GM12878 (cell line): ENCODE data around the gene SDF4. TPM values are rescaled to one million over a fixed set of nuclear protein-coding genes. Genes with fewer than 3 reads are reported as not detected.

Source experiments
- ATAC-seq: fragments of 200-7000 bp; cut with Tn5 transposase; 3 replicates; pipeline ENCODE4 v1.9.1; 2020; ENCODE audit warnings: mild to moderate bottlenecking, moderate library complexity
- BruUV-seq: library from RNA; stranded (reverse); fragments of 400-500 nt; replicated peaks from 2 replicates; lab custom pipeline; 2021; lab: Mats Ljungman, UMichigan
- CTCF ChIA-PET: fragments of 300-600 bp; sonication (Branson Sonifier 250); formaldehyde crosslinking; extraction: SDS; loops from one replicate; lab custom pipeline; 2021; ENCODE audit warnings: inconsistent platforms; lab: Yijun Ruan, JAX
- POLR2A ChIA-PET: fragments of 350-600 bp; formaldehyde crosslinking; extraction: SDS; loops from one replicate; lab custom pipeline; 2021; ENCODE audit warnings: inconsistent platforms; lab: Charles Lee
- RAD21 ChIA-PET: fragments of 300-600 bp; sonication (Branson Sonifier 250); formaldehyde crosslinking; loops from one replicate; lab custom pipeline; 2023; ENCODE audit warnings: antibody characterized with exemption; ENCODE audit not compliant: unreplicated experiment; lab: Charles Lee
- SMC1A ChIA-PET: fragments of 300-600 bp; sonication (Branson Sonifier 250); formaldehyde crosslinking; loops from one replicate; lab custom pipeline; 2023; ENCODE audit not compliant: unreplicated experiment, uncharacterized antibody; lab: Charles Lee
- DNase-seq: peaks from one replicate; pipeline ENCODE4 v3.0.0-alpha.2; 2011; ENCODE audit warnings: low read depth, low spot score
- FAIRE-seq: peaks from 3 replicates; lab custom pipeline; 2011; peaks lifted over from hg19 to GRCh38; lab: Jason Lieb, UNC
- H2AFZ ChIP-seq: 2 replicates; pipeline ENCODE4 v1.6.0; 2011; ENCODE audit warnings: low read depth, low read length, control low read depth; ENCODE audit not compliant: control insufficient read depth
- H3K27ac ChIP-seq: 2 replicates; pipeline ENCODE4 v1.5.1; 2011; ENCODE audit warnings: control low read depth; ENCODE audit not compliant: control insufficient read depth, insufficient read depth
- H3K27me3 ChIP-seq, 2 experiments: replicated peaks in 1 of 2; 2 replicates each; pipeline versions ENCODE4 v1.6.0 to v1.6.1; 2011; ENCODE audit warnings: low read length in 1 of 2; ENCODE audit not compliant: control insufficient read depth in 2 of 2, insufficient read depth in 2 of 2
- H3K36me3 ChIP-seq, 2 experiments: 2 replicates each; pipeline ENCODE4 v1.5.1; 2011; ENCODE audit warnings: low read length in 1 of 2; ENCODE audit not compliant: control insufficient read depth in 2 of 2, insufficient read depth in 2 of 2
- H3K4me1 ChIP-seq: 2 replicates; pipeline ENCODE4 v1.6.1; 2011; ENCODE audit warnings: mild to moderate bottlenecking, low read length, moderate library complexity, mixed read lengths; ENCODE audit not compliant: control insufficient read depth, insufficient read depth
- H3K4me2 ChIP-seq: 2 replicates; pipeline ENCODE4 v1.6.0; 2011; ENCODE audit warnings: control low read depth; ENCODE audit not compliant: control insufficient read depth, insufficient read depth
- H3K4me3 ChIP-seq: fragments of 200-600 bp; sonication (generic); 2 replicates; pipeline ENCODE4 v1.5.1; 2016
- H3K79me2 ChIP-seq: 2 replicates; pipeline ENCODE4 v1.6.0; 2011; ENCODE audit warnings: low read length; ENCODE audit not compliant: control insufficient read depth, insufficient read depth
- H3K9ac ChIP-seq: 2 replicates; pipeline ENCODE4 v1.8.0; 2011; ENCODE audit warnings: low read length, control low read depth, mixed read lengths; ENCODE audit not compliant: control insufficient read depth, insufficient read depth
- H3K9me3 ChIP-seq: replicated peaks from 3 replicates; pipeline ENCODE4 v1.5.1; 2011; ENCODE audit warnings: mild to moderate bottlenecking, low read length; ENCODE audit not compliant: control insufficient read depth, insufficient read depth
- H4K20me1 ChIP-seq: 2 replicates; pipeline ENCODE4 v1.6.0; 2011; ENCODE audit not compliant: control insufficient read depth, insufficient read depth
- CBX5 ChIP-seq: sonication (generic); IDR thresholded peaks from 2 replicates; pipeline ENCODE4 v1.6.1; 2016; ENCODE audit warnings: low read depth, moderate library complexity, mild to moderate bottlenecking, inconsistent platforms
- CHD4 ChIP-seq: fragments of 200-600 bp; sonication (generic); IDR thresholded peaks from 2 replicates; pipeline ENCODE4 v1.6.1; 2016; ENCODE audit warnings: mild to moderate bottlenecking
- E2F4 ChIP-seq: IDR thresholded peaks from 2 replicates; pipeline ENCODE4 v1.6.1; 2012; ENCODE audit warnings: low read depth, low read length, improper control_type of control experiment
- ETV6 ChIP-seq, 2 experiments: fragments of 450-650 bp in 1 of 2; IDR thresholded peaks in 1 of 2; conservative IDR thresholded peaks in 1 of 2; 2 replicates each; pipeline ENCODE4 v1.6.1; 2014; ENCODE audit warnings: antibody characterized with exemption in 1 of 2, borderline replicate concordance in 1 of 2, low read depth in 1 of 2, mild to moderate bottlenecking in 1 of 2, moderate library complexity in 1 of 2
- MXI1 ChIP-seq: fragments of 150-350 bp; IDR thresholded peaks from 2 replicates; pipeline ENCODE4 v1.6.1; 2011; ENCODE audit warnings: low read depth, mild to moderate bottlenecking, inconsistent platforms, low read length, improper control_type of control experiment
- RAD51 ChIP-seq: fragments of 450-650 bp; IDR thresholded peaks from 2 replicates; pipeline ENCODE4 v1.6.1; 2016; ENCODE audit warnings: moderate library complexity, mild to moderate bottlenecking, inconsistent platforms
- SMAD1 ChIP-seq: fragments of 450-650 bp; IDR thresholded peaks from 2 replicates; pipeline ENCODE4 v1.6.1; 2018; ENCODE audit warnings: mild to moderate bottlenecking, low read depth; ENCODE audit not compliant: partially characterized antibody
- SP1 ChIP-seq: IDR thresholded peaks from one replicate; pipeline ENCODE4 v1.6.1; 2011; ENCODE audit warnings: low read depth, low read length
- ZBTB4 ChIP-seq: fragments of 450-650 bp; formaldehyde crosslinking; IDR thresholded peaks from 2 replicates; pipeline ENCODE4 v1.4.0; 2022; ENCODE audit warnings: mild to moderate bottlenecking, moderate library complexity
- ZBTB40 ChIP-seq: fragments of 450-650 bp; IDR thresholded peaks from 2 replicates; pipeline ENCODE4 v1.6.1; 2016; ENCODE audit warnings: mild to moderate bottlenecking, moderate library complexity, borderline replicate concordance
- ZNF217 ChIP-seq: fragments of 450-650 bp; IDR thresholded peaks from 2 replicates; pipeline ENCODE4 v1.6.1; 2017; ENCODE audit warnings: antibody characterized with exemption, mild to moderate bottlenecking
- WGBS: methylation state at CpG from one replicate; pipeline ENCODE4 v1.1.6; 2016; ENCODE audit warnings: low lambda C conversion rate; ENCODE audit not compliant: insufficient replicate concordance, insufficient coverage; ENCODE audit errors: missing lambda C conversion rate; 5-methylcytosine and 5-hydroxymethylcytosine counted together
- in situ Hi-C: fragments of 300-500 bp; cut with MboI; formaldehyde crosslinking; loops from 9 replicates; pipeline ENCODE4 v1.14.3; 2018; ENCODE audit warnings: mixed read lengths
- intact Hi-C: fragments of 100-400 bp; cut with micrococcal nuclease; formaldehyde crosslinking; loops from one replicate; pipeline ENCODE4 v1.14.2; 2022; ENCODE audit not compliant: unreplicated experiment
- polyA plus RNA-seq, 11 experiments: library from polyadenylated mRNA; depleted of rRNA in 4 of 11; unstranded in 6 of 11; stranded (reverse) in 5 of 11; fragments of >200 nt; fragmentation: Nextera tagmentation in 4 of 11; fragmentation: Illumina TruSeq in 1 of 11; extraction: Ambion mirVana in 4 of 11; extraction: Trizol in 1 of 11; gene quantifications; 1 replicate in 1 of 11; 2 replicates in 10 of 11; pipeline versions ENCODE4 v1.2.1 to v1.2.3, GENCODE V29; 2011 to 2016; ENCODE audit warnings: inconsistent platforms in 2 of 11, missing spikeins in 2 of 11, low read depth in 1 of 11
- total RNA-seq, 4 experiments: library from RNA; depleted of rRNA in 3 of 4; stranded (reverse); fragments of >200 nt in 3 of 4; fragmentation: Illumina TruSeq in 1 of 4; extraction: Trizol in 1 of 4; gene quantifications; 2 replicates each; pipeline versions ENCODE4 v1.2.1 to v1.2.3, GENCODE V29; 2013 to 2021
- TF ChIP-seq, protein P1 (sequence below): fragments of 450-650 bp; IDR thresholded peaks from 2 replicates; pipeline ENCODE4 v1.6.1; 2014; ENCODE audit warnings: mild to moderate bottlenecking
- TF ChIP-seq, protein P2 (sequence below): fragments of 450-650 bp; IDR thresholded peaks from 2 replicates; pipeline ENCODE4 v1.6.1; 2017; ENCODE audit warnings: low read depth, mild to moderate bottlenecking, moderate library complexity

SDF4 gene
- total and polyA plus RNA-seq, 10 of the 15 experiments (the other 5 are each of a cell fraction or from before 2014, with no cell fraction given), result 0.44 to 97.2 (median 40.2) TPM

- RAD21 ChIA-PET, result interaction anchor here (0.7 kb wide), 2 partner anchors 162 to 241 kb away, joined by 4 read pairs; no protein-coding TSS in a partner anchor
- ATAC-seq (no peak), DNase-seq (no peak), FAIRE-seq (no peak)
- Histone ChIP-seq H3K4me2 (peak overlapping the region; percentile 100), H3K27me3 (no peaks in the 10 kb centered on the region), H3K36me3 (peaks cover 1 to 6% of the 10 kb centered on the region in 2 experiments; a peak in 2 of 4 replicates), H3K4me1 (peaks cover 18% of the 10 kb centered on the region), H3K27ac (peak overlapping the region; percentile 78), H2AFZ (no peak overlapping the region), H3K79me2 (peaks cover 44% of the 10 kb centered on the region), H3K4me3 (peak overlapping the region; percentile 78), H3K9me3 (no peaks in the 10 kb centered on the region), H4K20me1 (peaks cover 4% of the 10 kb centered on the region; the same call in 1 of the 2 replicates), H3K9ac (peak overlapping the region; percentile 92)
- WGBS, result under 1% methylated on average over 31 of the region's 31 CpGs
- SMC1A ChIA-PET, result no interaction called here
- CTCF ChIA-PET, result no interaction called here
- POLR2A ChIA-PET, result interaction anchor here (0.6 to 1.4 kb wide), 7 partner anchors 18 to 483 kb away, joined by 3 to 5 read pairs (median 4); partner anchors contain the start of gene ISG15
- in situ Hi-C loops (no loop called here), intact Hi-C loops (no loop called here)
- no TSS peak for BruUV-seq
- TF ChIP-seq ETV6 (conservative IDR thresholded peaks at IDR 0.05 in 1 of 2, IDR thresholded peaks at IDR 0.05 in 1 of 2; ENCODE audit: borderline replicate concordance in 1 of 2, low read depth in 1 of 2), result no peak
- TF ChIP-seq, protein P1, sequence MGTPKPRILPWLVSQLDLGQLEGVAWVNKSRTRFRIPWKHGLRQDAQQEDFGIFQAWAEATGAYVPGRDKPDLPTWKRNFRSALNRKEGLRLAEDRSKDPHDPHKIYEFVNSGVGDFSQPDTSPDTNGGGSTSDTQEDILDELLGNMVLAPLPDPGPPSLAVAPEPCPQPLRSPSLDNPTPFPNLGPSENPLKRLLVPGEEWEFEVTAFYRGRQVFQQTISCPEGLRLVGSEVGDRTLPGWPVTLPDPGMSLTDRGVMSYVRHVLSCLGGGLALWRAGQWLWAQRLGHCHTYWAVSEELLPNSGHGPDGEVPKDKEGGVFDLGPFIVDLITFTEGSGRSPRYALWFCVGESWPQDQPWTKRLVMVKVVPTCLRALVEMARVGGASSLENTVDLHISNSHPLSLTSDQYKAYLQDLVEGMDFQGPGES, result no peak
- TF ChIP-seq SMAD1, result no peak
- TF ChIP-seq ZBTB40, result no peak
- TF ChIP-seq CHD4, result no peak
- no peak for TF ChIP-seq E2F4
- no peak for TF ChIP-seq ZBTB4
- TF ChIP-seq MXI1, result no peak
- TF ChIP-seq SP1, result no peak
- TF ChIP-seq RAD51, result no peak
- no peak for TF ChIP-seq CBX5
- TF ChIP-seq ZNF217, result no peak
- TF ChIP-seq, protein P2, sequence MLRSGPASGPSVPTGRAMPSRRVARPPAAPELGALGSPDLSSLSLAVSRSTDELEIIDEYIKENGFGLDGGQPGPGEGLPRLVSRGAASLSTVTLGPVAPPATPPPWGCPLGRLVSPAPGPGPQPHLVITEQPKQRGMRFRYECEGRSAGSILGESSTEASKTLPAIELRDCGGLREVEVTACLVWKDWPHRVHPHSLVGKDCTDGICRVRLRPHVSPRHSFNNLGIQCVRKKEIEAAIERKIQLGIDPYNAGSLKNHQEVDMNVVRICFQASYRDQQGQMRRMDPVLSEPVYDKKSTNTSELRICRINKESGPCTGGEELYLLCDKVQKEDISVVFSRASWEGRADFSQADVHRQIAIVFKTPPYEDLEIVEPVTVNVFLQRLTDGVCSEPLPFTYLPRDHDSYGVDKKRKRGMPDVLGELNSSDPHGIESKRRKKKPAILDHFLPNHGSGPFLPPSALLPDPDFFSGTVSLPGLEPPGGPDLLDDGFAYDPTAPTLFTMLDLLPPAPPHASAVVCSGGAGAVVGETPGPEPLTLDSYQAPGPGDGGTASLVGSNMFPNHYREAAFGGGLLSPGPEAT, result no peak
These were observed 41.4 kb upstream of the SDF4 start for GRCh38 chr1:1273209-1273511.
